ENCODE data around the gene ARL8B. TPM values are rescaled to one million over a fixed set of nuclear protein-coding genes. Genes with fewer than 3 reads are reported as not detected.

Gene ARL8B
- total and polyA plus RNA-seq, 2 of the 8 experiments (the other 6 are each of a cell fraction or from before 2014, with no cell fraction given) = 14.5 to 27.8 TPM

GRCh38 chr3:5140230-5140621, 18.1 kb downstream of the ARL8B start:
- CTCF ChIA-PET (ENCODE audit: partially characterized antibody) = interaction anchor here (1.2 kb wide), 1 partner anchor 27 kb away, joined by 3 read pairs; no protein-coding TSS in a partner anchor
- Histone ChIP-seq H4K5ac (ENCODE audit: insufficient read length, low read depth, low read length) (no peak overlapping the region), H3K27me3 (replicated peaks in 1 of 4; ENCODE audit: control insufficient read depth in 3 of 4, extremely low read depth in 1 of 4, insufficient read depth in 3 of 4, low read length in 3 of 4) (no peaks in the 10 kb centered on the region), H3K27ac (ENCODE audit: low read depth, low read length) (no peak overlapping the region), H3K56ac (replicated peaks; ENCODE audit: insufficient read length, low read depth, low read length) (no peak overlapping the region), H3K4ac (replicated peaks; ENCODE audit: insufficient read length, low read depth, low read length) (no peak overlapping the region), H2AFZ (ENCODE audit: low read length) (no peak overlapping the region), H3K14ac (ENCODE audit: insufficient read length) (no peak overlapping the region), H2BK120ac (replicated peaks; ENCODE audit: low read depth, low read length) (no peak overlapping the region), H2AK5ac (ENCODE audit: low read depth, low read length) (no peak overlapping the region), H4K8ac (ENCODE audit: extremely low read depth, insufficient read depth, low read length) (no peak overlapping the region), H3K18ac (ENCODE audit: extremely low read depth, low read length) (no peak overlapping the region), H3K4me2 (ENCODE audit: insufficient read depth in 1 of 2, low read depth in 2 of 2, low read length in 2 of 2) (no peak overlapping the region), H4K91ac (replicated peaks; ENCODE audit: insufficient read length, low read length) (no peak overlapping the region), H3K9me3 (ENCODE audit: insufficient read depth in 2 of 2, low read depth in 1 of 2, low read length in 1 of 2) (peaks cover 16 to 22% of the 10 kb centered on the region in 2 experiments), H3K79me1 (ENCODE audit: low read depth, low read length) (peaks cover 8% of the 10 kb centered on the region), H3K4me1 (replicated peaks in 1 of 4; ENCODE audit: control insufficient read depth in 3 of 4, insufficient read depth in 4 of 4, low read length in 3 of 4) (peaks cover 0 to 5% (median 1%) of the 10 kb centered on the region in 4 experiments; a peak in 3 of 7 replicates), H4K20me1 (replicated peaks in 1 of 2; ENCODE audit: control insufficient read depth in 1 of 2, insufficient read depth in 2 of 2, low read length in 2 of 2) (peaks cover 0 to 4% of the 10 kb centered on the region in 2 experiments), H3K4me3 (ENCODE audit: extremely low read depth in 1 of 4, insufficient read depth in 2 of 4, low read depth in 3 of 4, low read length in 4 of 4) (no peak overlapping the region), H3K36me3 (ENCODE audit: control insufficient read depth in 2 of 4, insufficient read depth in 4 of 4, low read length in 3 of 4) (peaks cover 0 to 7% (median 0%) of the 10 kb centered on the region in 4 experiments; a peak in 4 of 8 replicates), H3K23me2 (ENCODE audit: low read depth, low read length) (no peaks in the 10 kb centered on the region), H2BK5ac (ENCODE audit: low read depth, low read length) (no peak overlapping the region), H3K79me2 (ENCODE audit: control insufficient read depth in 1 of 2, insufficient read depth in 2 of 2, low read length in 2 of 2) (peaks cover 6 to 94% of the 10 kb centered on the region in 2 experiments), H2BK12ac (ENCODE audit: low read depth, low read length) (no peak overlapping the region), H3K23ac (ENCODE audit: insufficient read length) (no peak overlapping the region), H3K9ac (replicated peaks in 1 of 4; ENCODE audit: extremely low read depth in 1 of 4, low read depth in 3 of 4, low read length in 3 of 4) (no peak overlapping the region), H2BK20ac (ENCODE audit: low read length) (no peak overlapping the region), H2BK15ac (ENCODE audit: low read length) (no peak overlapping the region)
- FAIRE-seq (no peak), DNase-seq (ENCODE audit: low read depth in 1 of 2, low spot score in 2 of 2) (no peak)
- POLR2A ChIA-PET (ENCODE audit: partially characterized antibody) = no interaction called here
- 94% methylated on average over 4 of the region's 4 CpGs; no CpG with 5 or more reads in 1 of the 2 experiments for WGBS, 2 experiments (ENCODE audit: extremely low coverage in 1 of 2, insufficient coverage in 1 of 2, insufficient read length in 1 of 2, insufficient replicate concordance in 2 of 2, low coverage in 1 of 2, low lambda C conversion rate in 2 of 2, missing lambda C conversion rate in 1 of 2)
- no peak for TF ChIP-seq SUZ12 (IDR thresholded peaks at IDR 0.05; ENCODE audit: low read length)
- no peak for TF ChIP-seq EGR1 (IDR thresholded peaks at IDR 0.05; ENCODE audit: borderline replicate concordance, low read depth, low read length)
- TF ChIP-seq CEBPB (IDR thresholded peaks at IDR 0.05; ENCODE audit: low read depth, low read length) = no peak

Measured in H1 (cell line).